H1 (cell line): ENCODE results near the gene NEO1. TPM values are rescaled to one million over a fixed set of nuclear protein-coding genes. Genes with fewer than 3 reads are reported as not detected.

ENCODE experiments used
- CTCF ChIP-seq, 3 experiments: IDR thresholded peaks; 1 replicate in 2 of 3; 2 replicates in 1 of 3; pipeline versions ENCODE4 v1.5.1 to v1.6.1; 2011; ENCODE audit warnings: low read length in 3 of 3, mild to moderate bottlenecking in 3 of 3, inconsistent platforms in 2 of 3, low read depth in 1 of 3, moderate library complexity in 1 of 3; ENCODE audit not compliant: insufficient read depth in 1 of 3; ENCODE audit errors: control extremely low read depth in 1 of 3
- SRF ChIP-seq: IDR thresholded peaks from 2 replicates; pipeline ENCODE4 v1.6.1; 2011; ENCODE audit warnings: mild to moderate bottlenecking, low read depth, low read length, moderate library complexity
- polyA plus RNA-seq, 7 experiments: library from polyadenylated mRNA; depleted of rRNA in 3 of 7; stranded (reverse) in 5 of 7; unstranded in 2 of 7; fragments of >200 nt in 5 of 7; fragments of 200-250 nt in 2 of 7; gene quantifications; 1 replicate in 5 of 7; 2 replicates in 1 of 7; 4 replicates in 1 of 7; pipeline versions ENCODE4 v1.2.1 to v1.2.3, GENCODE V29; 2011 to 2013; ENCODE audit warnings: missing spikeins in 2 of 7, mixed read lengths in 2 of 7
- total RNA-seq: library from RNA; stranded (reverse); fragmentation: NEBNext Ultra II Directional; extraction: Animal tissue kit (Norgen Biotek cat#: 25700); gene quantifications from 2 replicates; pipeline ENCODE4 v1.2.1, GENCODE V29; 2021

NEO1 gene
- total and polyA plus RNA-seq, 2 of the 8 experiments (the other 6 are each of a cell fraction or from before 2014, with no cell fraction given) = 36.0 to 51.0 TPM

GRCh38 chr15:73283366-73283962, 231.2 kb downstream of the NEO1 start (continued):
- TF ChIP-seq CTCF (IDR thresholded peaks at IDR 0.05; ENCODE audit: control extremely low read depth in 1 of 3, insufficient read depth in 1 of 3, low read depth in 1 of 3, low read length in 3 of 3) = no peak
- no peak for TF ChIP-seq SRF
